NCI-H524 treated with DMSO at 0.1 percent for 48 hours (cell line): Measurements from ENCODE around the gene HCFC1.

Experiments
- DNase-seq: peaks from one replicate; lab custom pipeline; 2025; lab: John Stamatoyannopoulos, UW

The HCFC1 gene

GRCh38 chrX:153903238-153903980 is 68.2 kb downstream of the HCFC1 start:
- DNase-seq, result no peak

- DNase-seq, result no peak
Measured at GRCh38 chrX:153902385-153902784, 69.2 kb downstream of the HCFC1 start.

GRCh38 chrX:153901753-153902140 is 69.9 kb downstream of the HCFC1 start:
- no peak for DNase-seq

GRCh38 chrX:153900831-153901752 is 70.5 kb downstream of the HCFC1 start:
- peak; percentile 73 for DNase-seq

GRCh38 chrX:153897899-153898298 is 73.7 kb downstream of the HCFC1 start:
- peak; percentile 64 for DNase-seq
